ENCODE results near the gene RTN4R.

DNA sequence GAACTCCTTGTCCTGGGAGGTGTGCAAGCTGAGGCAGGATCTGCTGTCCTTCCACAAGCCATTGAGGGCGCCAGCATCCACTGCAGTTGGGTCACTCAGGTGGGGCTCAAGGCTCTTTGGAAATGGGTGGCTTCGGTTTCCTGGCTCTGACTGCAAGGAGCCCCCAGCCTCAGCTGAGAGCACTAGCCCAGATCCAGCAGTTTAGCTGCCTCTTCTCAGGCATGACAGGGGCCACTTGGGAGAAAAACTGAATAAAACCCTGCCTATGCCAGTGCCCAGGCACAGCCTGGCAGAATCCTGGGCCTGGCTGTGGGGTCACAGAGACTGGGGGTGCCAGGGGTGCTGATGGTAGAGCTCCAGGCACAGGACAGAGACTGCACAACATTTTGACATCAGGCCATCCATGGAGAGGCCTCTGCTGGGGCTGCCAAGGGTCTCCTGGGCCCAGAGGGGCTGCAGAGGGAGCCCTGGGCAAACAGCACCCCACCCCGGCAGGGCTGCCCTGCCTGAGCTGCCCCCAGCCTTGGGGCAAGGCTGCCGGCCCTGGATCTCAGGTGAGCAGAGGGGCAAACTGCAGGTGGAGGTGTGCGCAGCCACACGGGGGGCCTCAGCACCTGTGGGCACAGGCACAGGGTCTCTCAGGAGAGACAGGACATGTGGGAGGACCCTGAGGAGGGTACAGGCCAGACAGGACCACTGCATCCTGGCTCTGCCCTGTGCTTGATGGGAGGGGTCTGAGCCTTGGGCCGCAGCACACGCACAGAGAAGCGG, 28.3 kb downstream of the RTN4R start:
- TF ChIP-seq, protein P1, sequence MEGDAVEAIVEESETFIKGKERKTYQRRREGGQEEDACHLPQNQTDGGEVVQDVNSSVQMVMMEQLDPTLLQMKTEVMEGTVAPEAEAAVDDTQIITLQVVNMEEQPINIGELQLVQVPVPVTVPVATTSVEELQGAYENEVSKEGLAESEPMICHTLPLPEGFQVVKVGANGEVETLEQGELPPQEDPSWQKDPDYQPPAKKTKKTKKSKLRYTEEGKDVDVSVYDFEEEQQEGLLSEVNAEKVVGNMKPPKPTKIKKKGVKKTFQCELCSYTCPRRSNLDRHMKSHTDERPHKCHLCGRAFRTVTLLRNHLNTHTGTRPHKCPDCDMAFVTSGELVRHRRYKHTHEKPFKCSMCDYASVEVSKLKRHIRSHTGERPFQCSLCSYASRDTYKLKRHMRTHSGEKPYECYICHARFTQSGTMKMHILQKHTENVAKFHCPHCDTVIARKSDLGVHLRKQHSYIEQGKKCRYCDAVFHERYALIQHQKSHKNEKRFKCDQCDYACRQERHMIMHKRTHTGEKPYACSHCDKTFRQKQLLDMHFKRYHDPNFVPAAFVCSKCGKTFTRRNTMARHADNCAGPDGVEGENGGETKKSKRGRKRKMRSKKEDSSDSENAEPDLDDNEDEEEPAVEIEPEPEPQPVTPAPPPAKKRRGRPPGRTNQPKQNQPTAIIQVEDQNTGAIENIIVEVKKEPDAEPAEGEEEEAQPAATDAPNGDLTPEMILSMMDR (IDR thresholded peaks at IDR 0.05): no peak
- TF ChIP-seq POLR2AphosphoS5 (IDR thresholded peaks at IDR 0.05): no peak

Measured in upper lobe of left lung (tissue), 4 donors.